IMR-90 (cell line): ENCODE measurements around the gene IFNL1. TPM values are rescaled to one million over a fixed set of nuclear protein-coding genes. Genes with fewer than 3 reads are reported as not detected.

ENCODE experiments used
- ATAC-seq: fragments of 200-7000 bp; cut with Tn5 transposase; 2 replicates; pipeline ENCODE4 v1.9.1; 2020; ENCODE audit warnings: low read depth, mild to moderate bottlenecking, moderate library complexity
- BruUV-seq: library from RNA; stranded (reverse); fragments of 400-500 nt; replicated peaks from 2 replicates; lab custom pipeline; 2021; lab: Mats Ljungman, UMichigan
- CTCF ChIA-PET: fragments of 300-600 bp; formaldehyde crosslinking; extraction: SDS; loops from one replicate; lab custom pipeline; 2021; ENCODE audit warnings: antibody characterized with exemption; lab: Yijun Ruan, JAX
- POLR2A ChIA-PET: fragments of 300-600 bp; sonication (Branson Sonifier 250); formaldehyde crosslinking; loops from one replicate; lab custom pipeline; 2022; ENCODE audit warnings: antibody characterized with exemption; ENCODE audit not compliant: unreplicated experiment; lab: Charles Lee
- DNase-seq: peaks from one replicate; pipeline ENCODE4 v3.0.0; 2013
- H2AFZ ChIP-seq: replicated peaks from 2 replicates; pipeline ENCODE3; 2013; ENCODE audit warnings: low read length, mild to moderate bottlenecking; ENCODE audit not compliant: poor library complexity
- H2AK5ac ChIP-seq: 2 replicates; pipeline ENCODE4 v1.6.1; 2013; ENCODE audit warnings: low read depth, low read length, inconsistent platforms
- H2AK9ac ChIP-seq: replicated peaks from 2 replicates; pipeline ENCODE3; 2013; ENCODE audit warnings: mild to moderate bottlenecking, low read depth, low read length, moderate library complexity; ENCODE audit not compliant: poor library complexity
- H2BK120ac ChIP-seq: 2 replicates; pipeline ENCODE4 v1.6.1; 2013; ENCODE audit warnings: low read depth, low read length, inconsistent platforms
- H2BK15ac ChIP-seq: 3 replicates; pipeline ENCODE4 v1.6.1; 2013; ENCODE audit warnings: low read depth, low read length, inconsistent platforms
- H2BK20ac ChIP-seq: 2 replicates; pipeline ENCODE4 v1.6.1; 2013; ENCODE audit warnings: low read depth, mild to moderate bottlenecking, inconsistent platforms, low read length, moderate library complexity
- H2BK5ac ChIP-seq: 2 replicates; pipeline ENCODE4 v1.6.1; 2013; ENCODE audit warnings: mild to moderate bottlenecking, low read depth, low read length, inconsistent platforms; ENCODE audit not compliant: poor library complexity, severe bottlenecking
- H3K14ac ChIP-seq: replicated peaks from 2 replicates; pipeline ENCODE4 v1.6.1; 2013; ENCODE audit warnings: low read depth, low read length, inconsistent platforms
- H3K18ac ChIP-seq: 2 replicates; pipeline ENCODE4 v1.6.1; 2013; ENCODE audit warnings: low read depth, low read length, control low read depth
- H3K23ac ChIP-seq: 2 replicates; pipeline ENCODE4 v1.6.1; 2013; ENCODE audit warnings: low read depth, low read length, inconsistent platforms
- H3K27ac ChIP-seq: 2 replicates; pipeline ENCODE4 v1.5.1; 2013; ENCODE audit warnings: mild to moderate bottlenecking, control low read depth, low read length; ENCODE audit not compliant: insufficient read depth
- H3K27me3 ChIP-seq: 2 replicates; pipeline ENCODE4 v1.6.1; 2013; ENCODE audit warnings: low read length; ENCODE audit not compliant: control insufficient read depth, insufficient read depth
- H3K36me3 ChIP-seq: 2 replicates; pipeline ENCODE4 v1.6.1; 2013; ENCODE audit warnings: low read length, mixed read lengths; ENCODE audit not compliant: control insufficient read depth, insufficient read depth
- H3K4ac ChIP-seq: 2 replicates; pipeline ENCODE4 v1.6.1; 2013; ENCODE audit warnings: low read depth, low read length, inconsistent platforms
- H3K4me1 ChIP-seq: 2 replicates; pipeline ENCODE4 v1.6.1; 2013; ENCODE audit warnings: low read length, mixed read lengths; ENCODE audit not compliant: control insufficient read depth, insufficient read depth
- H3K4me2 ChIP-seq: 2 replicates; pipeline ENCODE4 v1.6.1; 2013; ENCODE audit warnings: low read depth, mild to moderate bottlenecking, control low read depth, low read length, moderate library complexity
- H3K4me3 ChIP-seq: 2 replicates; pipeline ENCODE4 v1.5.1; 2013; ENCODE audit warnings: low read depth, mild to moderate bottlenecking, control low read depth, low read length, moderate library complexity; ENCODE audit not compliant: insufficient read depth
- H3K56ac ChIP-seq: 2 replicates; pipeline ENCODE4 v1.6.1; 2013; ENCODE audit warnings: low read length, inconsistent platforms; ENCODE audit not compliant: insufficient read depth; ENCODE audit errors: extremely low read depth
- H3K79me1 ChIP-seq, 2 experiments: 2 replicates each; pipeline ENCODE4 v1.6.1; 2013; ENCODE audit warnings: low read length in 2 of 2, inconsistent platforms in 1 of 2, low read depth in 1 of 2
- H3K9ac ChIP-seq: 2 replicates; pipeline ENCODE4 v1.6.1; 2013; ENCODE audit warnings: low read depth, low read length, control low read depth
- H3K9me1 ChIP-seq: 2 replicates; pipeline ENCODE4 v1.6.1; 2013; ENCODE audit warnings: low read length, inconsistent platforms; ENCODE audit not compliant: insufficient read depth
- H3K9me3 ChIP-seq: 2 replicates; pipeline ENCODE4 v1.6.1; 2013; ENCODE audit warnings: low read length; ENCODE audit not compliant: control insufficient read depth, insufficient read depth
- H4K20me1 ChIP-seq: 2 replicates; pipeline ENCODE4 v1.6.1; 2013; ENCODE audit warnings: low read length, inconsistent platforms; ENCODE audit not compliant: insufficient read depth
- H4K5ac ChIP-seq: 2 replicates; pipeline ENCODE4 v1.6.1; 2013; ENCODE audit warnings: mild to moderate bottlenecking, low read depth, low read length, control low read depth
- H4K8ac ChIP-seq, 2 experiments: 2 replicates each; pipeline ENCODE4 v1.6.1; 2013; ENCODE audit warnings: low read depth in 2 of 2, low read length in 2 of 2, control low read depth in 1 of 2, inconsistent platforms in 1 of 2
- H4K91ac ChIP-seq: 2 replicates; pipeline ENCODE4 v1.6.1; 2013; ENCODE audit warnings: low read depth, low read length, inconsistent platforms; ENCODE audit not compliant: insufficient read depth
- FOS ChIP-seq: fragments of 150-350 bp; IDR thresholded peaks from 2 replicates; pipeline ENCODE4 v1.6.1; 2016; ENCODE audit warnings: low read depth, low read length
- POLR2A ChIP-seq: IDR thresholded peaks from 2 replicates; pipeline ENCODE4 v1.6.1; 2012; ENCODE audit warnings: mild to moderate bottlenecking, low read depth, low read length
- RFX5 ChIP-seq: IDR thresholded peaks from 2 replicates; pipeline ENCODE4 v1.8.0; 2012; ENCODE audit warnings: low read depth, mild to moderate bottlenecking, low read length, moderate library complexity
- WGBS, 2 experiments: methylation state at CpG; one replicate each; pipeline versions ENCODE4 v1.1.5 to v1.1.7; 2013; ENCODE audit warnings: missing lambda C conversion rate in 2 of 2; ENCODE audit not compliant: insufficient read length in 1 of 2; ENCODE audit errors: extremely low coverage in 2 of 2; 5-methylcytosine and 5-hydroxymethylcytosine counted together
- dilution Hi-C: fragments of 300-500 bp; cut with HindIII; formaldehyde crosslinking; loops from one replicate; pipeline ENCODE4 v1.14.3; 2018; ENCODE audit warnings: low sequenced_read_pairs; ENCODE audit not compliant: unreplicated experiment
- in situ Hi-C: fragments of 300-500 bp; cut with MboI; formaldehyde crosslinking; loops from 3 replicates; pipeline ENCODE4 v1.14.3; 2019; ENCODE audit warnings: low sequenced_read_pairs, inconsistent platforms, mixed read lengths
- intact Hi-C: fragments of 100-400 bp; cut with micrococcal nuclease; formaldehyde crosslinking; loops from 2 replicates; pipeline ENCODE4 v1.10.0; 2022
- polyA plus RNA-seq, 3 experiments: library from polyadenylated mRNA; depleted of rRNA; stranded (reverse); fragments of >200 nt; gene quantifications; 2 replicates each; pipeline ENCODE4 v1.2.3, GENCODE V29; 2012; ENCODE audit warnings: low replicate concordance in 1 of 3
- total RNA-seq: library from RNA; depleted of rRNA; stranded (reverse); fragments of >200 nt; gene quantifications from 2 replicates; pipeline ENCODE4 v1.2.3, GENCODE V29; 2012

The IFNL1 gene
- total and polyA plus RNA-seq, 2 of the 4 experiments (the other 2 are of a cell fraction), result not detected

GRCh38 chr19:39257227-39257626, 39.0 kb upstream of the IFNL1 start (continued):
- no peak for TF ChIP-seq POLR2A

DNA sequence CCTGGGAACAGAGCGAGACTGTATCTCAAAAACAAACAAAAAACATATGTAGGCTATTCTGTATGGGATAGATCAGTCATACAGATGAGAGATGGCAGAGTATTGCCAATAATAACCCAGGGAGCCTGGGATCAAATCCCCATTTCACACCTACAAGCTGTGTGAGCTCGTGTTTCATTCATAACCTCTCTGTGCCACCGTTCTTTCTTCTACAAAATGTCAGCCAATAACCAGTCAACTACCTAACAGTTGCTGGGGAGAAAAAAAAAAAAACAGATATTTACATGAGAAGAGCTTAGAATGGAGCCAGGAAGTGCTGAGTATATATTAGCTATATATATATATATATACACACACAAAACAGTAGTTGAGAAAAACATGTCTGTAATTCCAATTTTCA, 34.5 kb upstream of the IFNL1 start:
- intact Hi-C loops (no loop called here), dilution Hi-C loops (no loop called here), in situ Hi-C loops (no loop called here)
- Histone ChIP-seq H3K4ac (no peak overlapping the region), H3K9me3 (no peaks in the 10 kb centered on the region), H4K91ac (no peak overlapping the region), H3K14ac (no peak overlapping the region), H2BK120ac (no peak overlapping the region), H3K18ac (no peak overlapping the region), H4K20me1 (no peaks in the 10 kb centered on the region), H3K9me1 (no peaks in the 10 kb centered on the region), H3K9ac (no peak overlapping the region), H2AFZ (no peak overlapping the region), H3K4me2 (no peak overlapping the region), H3K36me3 (no peaks in the 10 kb centered on the region), H3K79me1 (no peaks in the 10 kb centered on the region), H2BK20ac (no peak overlapping the region), H3K27me3 (peaks cover 50% of the 10 kb centered on the region), H3K23ac (no peak overlapping the region), H3K4me1 (no peaks in the 10 kb centered on the region), H4K8ac (no peak overlapping the region), H3K4me3 (no peak overlapping the region), H3K56ac (no peak overlapping the region), H2AK5ac (no peak overlapping the region), H2BK15ac (no peak overlapping the region), H4K5ac (no peak overlapping the region), H3K27ac (no peak overlapping the region), H2AK9ac (no peak overlapping the region), H2BK5ac (no peak overlapping the region)
- WGBS, 2 experiments, result no CpG with 5 or more reads among the region's 3 CpGs
- ATAC-seq (no peak), DNase-seq (no peak)
- POLR2A ChIA-PET, result no interaction called here
- CTCF ChIA-PET, result no interaction called here
- peak; percentile 12; the same call in 1 of the 2 replicates for TF ChIP-seq RFX5
- no peak for TF ChIP-seq FOS
- no TSS peak for BruUV-seq
